GDM1 (cell line): ENCODE data around the gene ZNF578.
"Not testable (repeated sequence)": the region's sequence is repeated elsewhere in the genome, so short reads cannot be mapped to it uniquely, and the experiment has no call there.

Experiments
- DNase-seq: peaks from one replicate; lab custom pipeline; 2025; lab: John Stamatoyannopoulos, UW

The ZNF578 gene

GRCh38 chr19:52516191-52516590 is 62.8 kb downstream of the ZNF578 start:
- no peak for DNase-seq

DNA sequence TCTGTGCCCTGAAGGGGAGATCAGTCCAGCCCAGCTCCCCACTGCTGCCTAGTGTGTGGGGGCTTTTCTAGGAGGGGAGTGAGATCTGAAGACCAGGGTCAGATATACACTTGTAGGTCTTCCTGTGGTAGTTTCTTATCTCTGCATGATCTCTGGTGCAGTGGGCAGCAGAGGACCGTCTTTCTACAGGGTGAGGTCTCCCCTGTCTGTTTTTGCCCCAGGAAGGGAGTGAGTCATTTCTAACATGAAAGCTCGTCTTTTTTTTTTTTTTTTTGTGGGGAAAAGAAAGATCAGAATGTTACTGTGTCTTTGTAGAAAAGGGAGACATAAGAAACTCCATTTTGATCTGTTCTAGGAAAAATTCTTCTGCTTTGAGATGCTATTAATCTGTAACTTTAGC is 65.3 kb downstream of the ZNF578 start:
- DNase-seq: no peak

DNA sequence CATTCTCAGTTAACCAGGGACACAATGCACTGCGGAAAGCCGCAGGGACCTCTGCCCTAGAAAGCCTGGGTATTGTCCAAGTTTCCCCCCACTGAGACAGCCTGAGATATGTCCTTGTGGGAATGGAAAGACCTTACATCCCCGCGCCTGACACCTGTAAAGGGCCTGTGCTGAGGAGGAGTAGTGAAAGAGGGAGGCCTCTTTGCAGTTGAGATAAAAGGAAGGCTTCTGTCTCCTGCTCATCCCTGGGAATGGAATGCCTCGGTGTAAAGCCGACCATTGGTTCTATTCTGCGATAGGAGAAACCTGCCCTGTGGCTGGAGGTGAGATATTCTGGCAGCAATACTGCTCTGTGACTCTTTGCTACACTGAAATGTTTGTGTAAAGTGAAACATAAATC is 65.8 kb downstream of the ZNF578 start:
- not testable (repeated sequence) for DNase-seq

DNA sequence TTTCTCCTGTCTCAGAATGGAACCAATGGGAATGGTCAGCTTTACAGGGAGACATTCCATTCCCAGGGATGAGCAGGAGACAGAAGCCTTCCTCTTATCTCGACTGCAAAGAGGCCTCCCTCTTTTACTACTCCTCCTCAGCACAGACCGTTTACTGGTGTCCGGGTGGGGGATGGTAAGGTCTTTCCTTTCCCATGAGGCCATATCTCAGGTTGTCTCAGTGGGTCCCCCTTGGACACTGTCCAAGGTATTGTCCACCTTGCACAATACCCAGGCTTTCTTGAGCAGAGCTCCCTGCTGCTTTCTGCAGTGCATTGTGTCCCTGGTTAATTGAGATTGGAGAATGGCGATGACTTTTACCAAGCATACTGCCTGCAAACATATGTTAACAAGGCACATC is 66.7 kb downstream of the ZNF578 start:
- DNase-seq: no peak

- no peak for DNase-seq
Observed at GRCh38 chr19:52522551-52522950, 69.2 kb downstream of the ZNF578 start.

GRCh38 chr19:52524086-52524485 is 70.7 kb downstream of the ZNF578 start:
- DNase-seq: no peak

GRCh38 chr19:52527134-52527955 is 74.0 kb downstream of the ZNF578 start, which contains the start of gene ZNF808:
ZNF808 (plus strand) TSS chr19:52527668; CDS start chr19:52543285, 15,617 bp downstream.
- DNase-seq: peak; percentile 90

DNA sequence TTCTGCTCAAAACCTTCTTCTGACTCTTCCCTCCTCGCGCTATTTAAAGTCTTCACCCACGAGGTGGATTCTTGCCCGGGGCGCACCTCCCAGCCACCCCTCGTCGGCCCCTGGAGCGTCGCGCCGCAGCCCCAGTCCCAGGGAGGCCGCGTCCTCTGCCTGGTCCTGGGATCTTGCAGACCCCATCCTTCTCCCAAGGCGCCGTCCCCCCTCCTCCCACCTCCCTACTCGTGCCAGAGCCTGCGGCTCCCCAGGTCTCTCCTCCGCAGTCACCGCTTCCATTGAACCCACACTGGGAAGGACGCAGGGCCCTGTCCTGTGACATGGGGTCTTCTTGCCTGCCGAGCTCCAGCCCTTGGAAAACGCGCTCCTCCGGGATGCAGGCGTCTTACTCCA is 74.6 kb downstream of the ZNF578 start:
- DNase-seq: no peak

DNA sequence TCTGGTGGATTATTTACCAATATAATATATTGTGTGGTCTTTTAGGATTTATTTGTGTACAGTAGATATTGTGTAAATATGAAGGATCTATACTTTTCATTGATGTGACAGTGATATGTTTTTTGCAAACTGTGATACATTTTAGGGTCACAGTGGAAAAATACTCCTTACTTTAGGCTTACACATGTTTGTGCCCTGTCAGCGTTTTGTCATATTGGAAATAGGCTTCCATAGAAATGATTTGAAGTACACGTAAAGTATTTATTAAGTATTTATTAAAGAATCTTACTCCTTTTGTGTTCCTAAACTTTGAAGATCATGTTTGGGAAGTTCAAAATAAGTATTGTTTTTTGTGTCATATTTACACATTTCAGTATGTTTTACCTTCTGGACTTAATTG is 79.1 kb downstream of the ZNF578 start:
- DNase-seq: no peak

DNA sequence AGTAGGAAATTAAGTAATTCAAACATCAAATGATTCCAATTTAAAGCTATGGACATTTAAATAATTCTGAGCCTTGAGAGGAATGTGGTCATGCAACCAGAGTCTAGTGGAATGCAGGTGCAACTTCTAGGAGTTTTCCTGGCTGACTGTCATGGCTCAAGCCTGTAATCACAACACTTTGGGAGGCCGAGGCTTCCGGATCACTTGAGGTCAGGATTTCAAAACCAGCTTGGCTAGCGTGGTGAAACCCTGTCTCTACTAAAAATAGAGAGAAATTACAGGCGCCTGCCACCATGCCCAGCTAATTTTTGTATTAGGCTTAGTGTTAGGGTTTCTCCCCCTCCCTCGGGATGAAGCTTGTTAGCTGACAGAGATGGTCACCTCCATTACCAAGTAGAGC is 80.5 kb downstream of the ZNF578 start:
- DNase-seq: no peak

GRCh38 chr19:52535385-52535770 is 82.0 kb downstream of the ZNF578 start:
- not testable (repeated sequence) for DNase-seq

DNA sequence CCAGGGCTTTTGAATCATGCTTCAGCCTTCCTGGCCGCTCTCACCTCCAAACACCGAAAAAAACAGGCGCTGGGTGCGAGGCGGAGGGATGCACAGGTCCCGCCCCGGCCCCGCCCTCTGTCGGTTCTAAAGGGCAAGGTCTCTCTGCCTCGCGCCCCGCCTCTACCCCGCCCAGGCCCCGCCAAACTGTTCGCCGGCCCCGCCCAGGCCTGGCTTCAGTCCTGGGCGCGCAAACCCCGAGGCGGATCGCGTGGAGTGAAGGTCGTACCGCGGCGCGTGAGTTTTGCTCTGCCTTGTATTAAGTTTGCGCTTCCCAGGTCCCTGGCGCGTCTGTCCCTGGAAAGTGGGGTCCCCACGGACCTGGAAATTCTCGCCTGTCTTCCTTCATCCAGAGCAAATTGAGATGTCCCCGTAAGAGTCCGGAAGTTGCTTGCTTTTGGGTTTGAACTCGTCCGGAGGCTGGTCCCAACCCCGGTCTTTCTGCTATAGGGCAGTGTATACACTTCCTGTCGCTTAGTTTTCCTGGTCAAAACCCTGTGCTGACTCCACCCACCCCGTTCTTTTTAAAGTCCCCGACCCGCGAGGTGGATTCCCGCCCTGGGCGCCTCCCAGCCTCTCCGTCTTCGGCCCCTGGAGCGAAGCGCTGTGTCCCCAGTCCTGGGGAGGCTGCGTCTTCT is 82.6 kb downstream of the ZNF578 start:
- DNase-seq: peak; percentile 82

DNA sequence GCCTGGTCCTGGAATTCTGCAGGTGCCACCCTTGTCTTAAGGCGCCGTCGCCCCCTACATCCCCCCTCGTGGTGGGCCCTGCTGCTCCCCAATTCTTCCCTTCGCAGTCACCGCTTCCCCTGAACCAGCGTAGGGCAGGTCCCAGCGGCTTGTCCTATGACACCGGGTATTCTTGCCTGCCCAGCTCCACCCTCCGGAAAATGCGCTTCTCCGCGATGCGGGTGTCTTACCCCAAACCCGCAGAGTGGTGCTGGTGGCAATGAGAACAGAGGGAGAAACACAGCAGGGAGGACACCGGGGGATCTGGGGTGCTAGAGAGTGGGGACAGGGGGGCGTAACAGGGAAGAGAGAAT is 83.1 kb downstream of the ZNF578 start:
- DNase-seq: peak; percentile 35

DNA sequence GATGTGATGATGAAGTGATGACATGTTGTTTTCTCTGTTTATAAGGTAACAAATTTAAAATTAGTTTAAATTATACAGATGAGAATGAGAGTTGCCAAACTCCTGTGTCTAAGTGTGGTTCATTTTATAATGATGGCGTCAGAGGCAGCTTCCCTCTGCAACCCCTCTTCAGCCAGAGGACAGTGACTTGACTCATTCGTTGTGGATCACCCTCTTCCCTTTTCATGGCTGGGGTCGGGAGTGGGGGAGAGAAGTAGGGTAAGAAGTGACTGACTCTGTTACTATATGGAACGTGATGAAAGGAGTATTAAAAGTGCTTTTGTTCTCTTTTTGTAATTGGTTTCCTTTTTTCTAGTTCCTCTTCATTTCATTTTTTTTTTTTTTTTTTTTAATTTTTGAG is 85.5 kb downstream of the ZNF578 start:
- DNase-seq: not testable (repeated sequence)

GRCh38 chr19:52541176-52541575 is 87.8 kb downstream of the ZNF578 start:
- not testable (repeated sequence) for DNase-seq

GRCh38 chr19:52541608-52542007 is 88.3 kb downstream of the ZNF578 start:
- no peak for DNase-seq

GRCh38 chr19:52542541-52542940 is 89.2 kb downstream of the ZNF578 start:
- DNase-seq: not testable (repeated sequence)

DNA sequence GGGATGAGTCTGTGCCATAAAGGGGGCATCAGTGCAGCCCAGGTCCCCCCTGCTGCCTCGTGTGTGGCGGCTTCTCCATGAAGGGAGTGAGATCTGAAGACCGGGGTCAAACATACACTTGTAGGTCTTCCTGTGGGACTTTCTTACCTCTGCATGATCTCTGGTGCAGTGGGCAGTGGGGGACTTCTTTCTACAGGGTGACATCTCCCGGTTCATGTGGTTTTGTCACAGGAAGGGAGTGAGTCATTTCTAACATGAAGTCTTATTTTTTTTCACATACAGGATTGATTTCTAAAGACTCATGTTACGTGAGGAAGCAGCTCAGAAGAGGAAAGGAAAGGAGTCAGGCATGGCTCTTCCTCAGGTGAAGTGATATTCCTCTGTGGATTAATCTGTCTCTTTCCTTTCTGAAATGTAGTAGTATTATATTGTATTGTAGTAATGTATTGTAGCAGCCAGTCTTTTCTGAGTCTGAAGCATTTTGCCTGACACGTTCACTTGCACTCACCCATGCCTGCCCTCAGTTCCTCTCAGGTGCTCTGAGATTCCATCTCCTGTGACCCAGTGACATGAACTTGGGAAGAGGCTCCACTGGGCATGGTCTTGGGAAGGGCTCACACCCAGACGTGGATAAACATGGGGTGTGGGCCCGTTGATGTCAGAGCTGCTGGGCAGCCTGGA is 89.8 kb downstream of the ZNF578 start:
- DNase-seq: no peak

DNA sequence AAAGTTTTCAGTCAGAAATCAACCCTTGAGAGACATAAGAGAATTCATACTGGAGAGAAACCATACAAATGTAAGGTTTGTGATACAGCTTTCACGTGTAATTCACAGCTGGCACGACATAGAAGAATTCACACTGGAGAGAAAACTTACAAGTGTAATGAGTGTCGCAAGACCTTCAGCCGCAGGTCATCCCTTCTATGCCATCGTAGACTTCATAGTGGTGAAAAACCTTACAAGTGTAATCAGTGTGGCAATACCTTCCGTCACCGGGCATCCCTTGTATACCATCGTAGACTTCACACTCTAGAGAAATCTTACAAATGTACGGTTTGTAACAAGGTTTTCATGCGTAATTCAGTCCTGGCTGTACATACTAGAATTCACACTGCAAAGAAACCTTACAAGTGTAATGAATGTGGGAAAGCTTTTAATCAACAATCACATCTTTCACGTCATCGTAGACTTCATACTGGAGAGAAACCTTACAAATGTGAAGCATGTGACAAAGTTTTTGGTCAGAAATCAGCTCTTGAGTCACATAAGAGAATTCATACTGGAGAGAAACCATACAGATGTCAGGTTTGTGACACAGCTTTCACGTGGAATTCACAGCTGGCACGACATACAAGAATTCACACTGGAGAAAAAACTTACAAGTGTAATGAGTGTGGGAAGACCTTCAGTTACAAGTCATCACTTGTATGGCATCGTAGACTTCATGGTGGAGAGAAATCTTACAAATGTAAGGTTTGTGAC is 101.0 kb downstream of the ZNF578 start:
- DNase-seq: no peak

GRCh38 chr19:52557231-52557995 is 104.1 kb downstream of the ZNF578 start:
- DNase-seq: no peak

DNA sequence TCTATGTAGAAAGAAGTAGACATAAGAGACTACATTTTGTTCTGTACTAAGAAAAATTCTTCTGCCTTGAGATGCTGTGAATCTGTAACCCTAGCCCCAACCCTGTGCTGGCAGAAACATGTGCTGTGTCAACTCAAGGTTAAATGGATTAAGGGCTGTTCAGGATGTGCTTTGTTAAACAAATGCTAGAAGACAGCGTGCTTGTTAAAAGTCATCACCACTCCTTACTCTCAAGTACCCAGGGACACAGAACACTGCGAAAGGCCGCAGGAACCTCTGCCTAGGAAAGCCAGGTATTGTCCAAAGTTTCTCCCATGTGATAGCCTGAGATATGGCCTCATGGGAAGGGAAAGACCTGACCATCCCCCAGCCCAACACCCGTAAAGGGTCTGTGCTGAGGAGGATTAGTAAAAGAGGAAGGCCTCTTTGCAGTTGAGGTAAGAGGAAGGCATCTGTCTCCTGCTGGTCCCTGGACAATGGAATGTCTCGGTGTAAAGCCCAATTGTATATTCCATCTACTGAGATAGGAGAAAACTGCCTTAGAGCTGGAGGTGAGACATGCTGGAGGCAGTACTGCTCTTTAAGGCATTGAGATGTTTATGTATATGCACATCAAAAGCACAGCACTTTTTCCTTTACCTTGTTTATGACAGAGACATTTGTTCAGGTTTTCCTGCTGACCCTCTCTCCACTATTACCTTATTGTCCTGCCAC is 105.5 kb downstream of the ZNF578 start:
- not testable (repeated sequence) for DNase-seq
